SK-N-SH treated with all-trans-retinoic acid at 6 μM for 48 hours (cell line): ENCODE measurements around the gene CNTD1.
A peak's percentile ranks its signal among the peaks of the same experiment; 100 is the strongest.

Source experiments
- ATAC-seq: fragments of 200-7000 bp; cut with Tn5 transposase; 3 replicates; pipeline ENCODE4 v1.9.1; 2020; ENCODE audit warnings: mild to moderate bottlenecking, moderate library complexity
- ARNTL ChIP-seq: fragments of 450-650 bp; formaldehyde crosslinking; IDR thresholded peaks from 2 replicates; pipeline ENCODE4 v1.5.0; 2020; ENCODE audit warnings: low read depth, mild to moderate bottlenecking, moderate library complexity, borderline replicate concordance
- BACH2 ChIP-seq: fragments of 250-450 bp; sonication (Bioruptor Pico); IDR thresholded peaks from 2 replicates; pipeline ENCODE4 v1.9.0; 2021; ENCODE audit warnings: mild to moderate bottlenecking, borderline replicate concordance
- CREB5 ChIP-seq: fragments of 250-450 bp; sonication (Bioruptor Pico); IDR thresholded peaks from 2 replicates; pipeline ENCODE4 v1.5.1; 2020; ENCODE audit warnings: low read depth, mild to moderate bottlenecking, moderate library complexity
- CSDC2 ChIP-seq: fragments of 250-450 bp; sonication (Bioruptor Pico); IDR thresholded peaks from 2 replicates; pipeline ENCODE4 v1.5.0; 2020; ENCODE audit warnings: mild to moderate bottlenecking, moderate library complexity
- ESRRG ChIP-seq: fragments of 250-450 bp; sonication (Bioruptor Pico); IDR thresholded peaks from 2 replicates; pipeline ENCODE4 v1.6.1; 2021; ENCODE audit warnings: mild to moderate bottlenecking
- GLIS3 ChIP-seq: fragments of 250-450 bp; sonication (Bioruptor Pico); IDR thresholded peaks from 2 replicates; pipeline ENCODE4 v1.5.0; 2020; ENCODE audit warnings: mild to moderate bottlenecking, moderate library complexity
- ISL1 ChIP-seq: fragments of 250-450 bp; sonication (Bioruptor Pico); IDR thresholded peaks from 2 replicates; pipeline ENCODE4 v2.1.2; 2022; ENCODE audit warnings: mild to moderate bottlenecking, moderate library complexity
- OSR1 ChIP-seq: fragments of 250-450 bp; sonication (Bioruptor Pico); IDR thresholded peaks from 2 replicates; pipeline ENCODE4 v1.8.0; 2022; ENCODE audit warnings: moderate library complexity, mild to moderate bottlenecking, inconsistent platforms
- PATZ1 ChIP-seq: fragments of 250-450 bp; sonication (Bioruptor Pico); IDR thresholded peaks from 2 replicates; pipeline ENCODE4 v1.8.0; 2020; ENCODE audit warnings: mild to moderate bottlenecking, moderate library complexity, borderline replicate concordance
- POU6F1 ChIP-seq: fragments of 250-450 bp; sonication (Bioruptor Pico); IDR thresholded peaks from 2 replicates; pipeline ENCODE4 v1.8.0; 2021; ENCODE audit warnings: low read depth, mild to moderate bottlenecking, moderate library complexity, borderline replicate concordance
- PPARA ChIP-seq: fragments of 250-450 bp; sonication (Bioruptor Pico); IDR thresholded peaks from 2 replicates; pipeline ENCODE4 v1.5.0; 2020; ENCODE audit warnings: mild to moderate bottlenecking, borderline replicate concordance
- SNAI2 ChIP-seq: fragments of 250-450 bp; sonication (Bioruptor Pico); IDR thresholded peaks from 2 replicates; pipeline ENCODE4 v1.5.0; 2020; ENCODE audit warnings: mild to moderate bottlenecking, moderate library complexity
- TOX ChIP-seq: fragments of 250-450 bp; sonication (Bioruptor Pico); IDR thresholded peaks from 2 replicates; pipeline ENCODE4 v1.8.0; 2021; ENCODE audit warnings: mild to moderate bottlenecking, moderate library complexity, borderline replicate concordance
- TSHZ2 ChIP-seq: fragments of 250-450 bp; sonication (Bioruptor Pico); IDR thresholded peaks from 2 replicates; pipeline ENCODE4 v1.5.0; 2020; ENCODE audit warnings: mild to moderate bottlenecking, moderate library complexity
- ZC3H10 ChIP-seq: fragments of 250-450 bp; sonication (Bioruptor Pico); IDR thresholded peaks from 2 replicates; pipeline ENCODE4 v1.5.1; 2021; ENCODE audit warnings: mild to moderate bottlenecking, moderate library complexity
- ZFP3 ChIP-seq: fragments of 250-450 bp; sonication (Bioruptor Pico); IDR thresholded peaks from 2 replicates; pipeline ENCODE4 v1.5.0; 2020; ENCODE audit warnings: mild to moderate bottlenecking, moderate library complexity
- ZFP30 ChIP-seq: fragments of 450-650 bp; formaldehyde crosslinking; IDR thresholded peaks from 2 replicates; pipeline ENCODE4 v1.5.0; 2022; ENCODE audit warnings: mild to moderate bottlenecking, moderate library complexity
- ZNF565 ChIP-seq: fragments of 450-650 bp; formaldehyde crosslinking; conservative IDR thresholded peaks from 2 replicates; pipeline ENCODE4 v1.5.0; 2020; ENCODE audit warnings: low read depth, mild to moderate bottlenecking, moderate library complexity
- ZNF70 ChIP-seq: fragments of 450-650 bp; formaldehyde crosslinking; IDR thresholded peaks from 2 replicates; pipeline ENCODE4 v1.5.0; 2020; ENCODE audit warnings: mild to moderate bottlenecking, moderate library complexity
- ZNF8 ChIP-seq: fragments of 450-650 bp; formaldehyde crosslinking; IDR thresholded peaks from 2 replicates; pipeline ENCODE4 v1.5.0; 2020; ENCODE audit warnings: mild to moderate bottlenecking, moderate library complexity

Gene CNTD1

GRCh38 chr17:42798383-42799380 lies at the start of gene CNTD1, which contains the start of gene COA3:
TSS of gene CNTD1 (plus strand) at chr17:42798861. CDS start at chr17:42799068, 207 bp downstream.
TSS of gene COA3 (minus strand) at chr17:42798704. CDS start at chr17:42798681, 23 bp downstream.
- ATAC-seq: peak; percentile 99

GRCh38 chr17:42748908-42749798 lies 49.5 kb upstream of the CNTD1 start:
- TF ChIP-seq GLIS3 (CRISPR knock-in tag) (no peak), ISL1 (no peak), ZNF8 (no peak), POU6F1 (no peak), OSR1 (CRISPR knock-in tag) (no peak), PATZ1 (CRISPR knock-in tag) (no peak), BACH2 (CRISPR knock-in tag) (no peak), CSDC2 (CRISPR knock-in tag) (no peak), TOX (no peak), SNAI2 (CRISPR knock-in tag) (no peak), ZC3H10 (CRISPR knock-in tag) (no peak), ZFP30 (CRISPR knock-in tag) (no peak), ARNTL (CRISPR knock-in tag) (no peak), ZFP3 (no peak), CREB5 (CRISPR knock-in tag) (no peak), ZNF565 (CRISPR knock-in tag) (no peak), ZNF70 (CRISPR knock-in tag) (no peak)
- ATAC-seq: no peak

More at GRCh38 chr17:42798383-42799380, at the start of gene CNTD1, which contains the start of gene COA3:
- TF ChIP-seq POU6F1: 0 out of 2 replicates have a peak, but pooled peaks have one; percentile 9
- no peak for TF ChIP-seq ZFP30 (CRISPR knock-in tag)

GRCh38 chr17:42750739-42751344 lies 47.8 kb upstream of the CNTD1 start:
- no peak for TF ChIP-seq ISL1
- no peak for TF ChIP-seq GLIS3 (CRISPR knock-in tag)
- TF ChIP-seq TSHZ2 (CRISPR knock-in tag): no peak
- TF ChIP-seq TOX: no peak
- no peak for TF ChIP-seq ESRRG (CRISPR knock-in tag)
- no peak for TF ChIP-seq PPARA
- no peak for TF ChIP-seq OSR1 (CRISPR knock-in tag)
- TF ChIP-seq BACH2 (CRISPR knock-in tag): no peak
- no peak for TF ChIP-seq SNAI2 (CRISPR knock-in tag)
- ATAC-seq: no peak
